HG03066 (cell line): Measurements from ENCODE around the gene GNAT1.
"Not testable (repeated sequence)": the region's sequence is repeated elsewhere in the genome, so short reads cannot be mapped to it uniquely, and the experiment has no call there.

ENCODE experiments used
- ATAC-seq: cut with Tn5 transposase; IDR thresholded peaks from one replicate; pipeline ENCODE4 v1.9.1; 2021; ENCODE audit warnings: low read depth; ENCODE audit not compliant: unreplicated experiment

Gene GNAT1

GRCh38 chr3:50201573-50202315 lies 10.3 kb downstream of the GNAT1 start:
- no peak for ATAC-seq

GRCh38 chr3:50202353-50203112 lies 11.1 kb downstream of the GNAT1 start:
- no peak for ATAC-seq

DNA sequence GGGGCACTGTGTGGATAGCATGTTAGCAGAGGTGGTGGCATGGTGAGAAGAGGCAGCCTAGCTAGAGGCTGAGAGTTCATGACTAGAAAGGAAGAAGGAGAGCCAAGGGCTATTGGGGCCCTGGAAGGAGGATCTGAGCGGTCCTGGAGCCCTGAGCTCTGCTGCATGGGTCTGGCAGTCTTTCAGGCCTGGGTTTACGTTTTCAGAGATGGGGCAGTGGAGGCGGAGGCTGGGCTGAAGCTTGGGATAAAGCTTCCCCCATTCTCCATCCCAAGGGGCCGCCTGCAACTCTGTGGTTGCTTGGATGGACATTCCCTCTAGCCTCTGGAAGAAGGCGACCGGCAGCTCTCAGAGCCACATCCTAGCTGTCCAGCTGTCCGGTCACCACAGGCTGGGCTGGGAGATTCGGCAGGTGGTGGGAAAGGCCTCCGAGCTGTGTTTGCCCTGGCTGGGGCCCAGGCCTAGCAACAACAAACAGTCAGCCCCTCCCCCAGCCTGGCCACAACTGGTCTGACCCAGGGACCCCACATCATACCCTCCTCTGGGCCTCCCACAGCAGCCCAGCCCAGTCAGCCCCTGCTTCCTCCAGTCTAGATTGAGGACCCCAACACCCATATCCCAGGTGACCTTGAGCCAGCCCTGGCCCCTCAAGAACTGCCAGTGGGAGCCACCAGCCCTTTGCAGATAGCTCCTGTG lies 11.9 kb downstream of the GNAT1 start:
- ATAC-seq, result no peak

DNA sequence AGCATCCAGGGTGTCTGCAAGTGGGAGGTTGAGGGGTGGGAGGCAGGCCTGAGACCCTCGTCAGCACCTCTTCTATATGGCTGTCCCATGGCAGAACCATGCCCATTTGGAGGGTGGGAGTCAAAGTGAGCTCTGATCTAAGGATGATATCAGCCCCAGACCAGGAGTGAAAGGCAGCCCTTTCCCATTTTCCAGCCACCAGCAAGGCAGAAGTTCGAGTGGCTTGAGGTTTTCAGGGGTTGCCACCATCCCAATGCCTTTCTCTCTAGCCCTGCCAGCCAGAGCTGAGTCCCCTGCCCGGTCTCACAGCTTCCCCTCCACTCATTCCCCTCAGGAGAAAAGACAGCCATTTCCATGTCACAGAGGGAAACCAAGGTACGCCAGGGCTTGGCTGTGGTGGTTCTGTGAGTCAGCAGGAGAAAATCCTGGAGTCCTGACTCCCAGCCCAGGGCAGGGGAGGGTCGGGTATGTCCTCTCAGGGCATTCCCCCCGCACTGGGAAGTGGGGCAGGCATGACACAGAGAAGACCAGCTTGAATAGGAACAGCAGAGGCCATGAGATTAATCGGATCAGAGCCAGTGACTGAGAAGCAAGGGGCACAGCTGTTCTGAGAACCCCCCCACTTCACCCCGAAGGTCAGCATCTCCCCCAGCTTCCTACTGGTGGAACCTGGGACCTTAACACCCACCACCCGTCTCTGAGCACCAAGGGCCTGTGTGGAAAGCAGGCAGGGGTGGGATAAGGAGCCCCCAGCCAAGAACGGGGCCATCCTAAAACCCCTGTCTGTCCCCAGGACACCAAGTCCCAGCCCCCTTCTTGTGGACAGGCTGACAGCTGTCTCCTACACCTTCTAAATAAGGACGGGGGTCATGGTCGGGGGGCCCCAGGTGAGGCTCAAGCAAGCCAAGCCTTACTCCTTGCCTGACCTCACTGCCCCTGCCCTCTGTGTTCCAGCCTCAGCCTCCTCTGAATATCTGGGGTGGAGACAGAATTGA lies 12.7 kb downstream of the GNAT1 start:
- no peak for ATAC-seq

GRCh38 chr3:50204804-50205412 lies 13.5 kb downstream of the GNAT1 start, which contains the start of gene SLC38A3:
TSS of gene SLC38A3 (plus strand) at chr3:50205271. CDS start at chr3:50214200, 8,929 bp downstream.
- ATAC-seq, result no peak

- ATAC-seq, result no peak
Measured at GRCh38 chr3:50205413-50206276, 14.2 kb downstream of the GNAT1 start.

- ATAC-seq, result no peak
Measured at GRCh38 chr3:50207359-50208042, 16.1 kb downstream of the GNAT1 start.

- no peak for ATAC-seq
Measured at GRCh38 chr3:50208677-50209344, 17.4 kb downstream of the GNAT1 start.

DNA sequence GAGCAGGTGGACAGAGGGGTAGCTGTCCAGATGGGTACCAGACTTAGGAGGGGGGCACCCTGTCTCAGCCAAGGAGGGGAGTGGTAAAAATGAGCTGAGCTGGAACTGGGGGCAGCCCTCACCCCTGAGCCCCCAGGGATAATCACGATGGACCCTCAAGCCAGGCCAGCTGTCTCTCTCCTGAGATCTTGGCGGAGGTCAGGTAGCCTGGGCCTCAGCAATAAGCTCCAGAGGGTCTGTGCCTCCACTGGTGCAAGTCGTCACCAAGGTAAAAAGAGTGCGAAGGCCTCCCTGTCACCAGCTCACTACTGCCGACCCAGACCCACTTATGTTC lies 18.7 kb downstream of the GNAT1 start:
- no peak for ATAC-seq

DNA sequence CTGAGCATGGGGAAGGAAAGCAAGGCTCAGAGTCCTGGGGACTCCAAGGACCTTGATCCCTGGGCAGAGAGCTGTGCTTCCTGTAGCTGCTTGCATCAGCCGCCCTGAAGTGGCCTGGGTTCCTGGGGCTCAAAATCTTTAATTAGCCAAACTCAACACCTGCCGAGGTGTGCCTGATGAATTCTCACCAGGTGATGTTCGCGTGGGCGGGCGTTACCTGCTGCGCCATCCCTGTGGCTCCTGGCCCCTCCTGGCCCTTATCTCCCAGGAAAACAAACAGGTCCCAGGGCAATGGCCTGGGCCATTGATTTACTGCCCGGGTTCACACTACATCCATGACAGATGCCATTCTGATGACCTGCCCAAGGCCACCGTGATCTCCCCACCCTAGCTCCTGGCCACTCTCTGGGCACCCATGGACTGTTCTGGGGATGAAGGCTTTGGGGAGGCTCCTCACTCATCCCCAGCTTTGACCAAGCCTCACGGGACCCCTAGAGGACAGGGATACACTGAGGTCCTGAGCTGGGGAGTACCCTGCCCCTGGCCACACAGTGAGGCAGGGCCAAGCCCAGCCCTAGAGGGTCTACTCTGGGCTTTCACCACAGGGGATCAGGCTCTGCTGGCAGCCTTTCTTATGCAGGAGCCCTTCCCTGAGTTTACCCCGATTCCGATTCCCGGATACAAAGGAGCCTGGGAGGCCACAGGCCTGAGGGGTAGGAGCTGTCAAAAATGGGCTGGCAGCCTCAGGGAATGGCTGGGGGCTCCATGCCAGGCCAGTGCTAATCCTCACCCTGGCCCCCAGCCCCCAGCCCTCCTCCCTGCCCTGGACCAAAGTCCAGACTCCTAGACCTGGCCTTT lies 19.3 kb downstream of the GNAT1 start:
- ATAC-seq, result no peak

DNA sequence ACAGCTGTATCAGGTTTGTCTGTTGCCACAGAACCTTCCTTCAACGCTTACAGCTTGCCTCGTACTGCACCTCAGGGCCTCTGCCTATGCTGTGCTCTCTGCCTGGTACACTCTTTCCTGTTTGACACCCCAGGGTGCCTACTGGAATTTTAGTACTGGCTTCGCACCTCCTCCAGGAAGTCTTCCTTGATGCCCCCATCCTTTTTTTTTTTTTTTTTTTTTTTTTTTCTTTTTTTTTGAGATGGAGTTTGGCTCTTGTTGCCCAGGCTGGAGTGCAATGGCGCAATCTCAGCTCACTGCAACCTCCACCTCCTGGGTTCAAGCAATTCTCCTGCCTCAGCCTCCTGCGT lies 19.9 kb downstream of the GNAT1 start:
- not testable (repeated sequence) for ATAC-seq

- ATAC-seq, result no peak
Measured at GRCh38 chr3:50211930-50212329, 20.5 kb downstream of the GNAT1 start.

- no peak for ATAC-seq
Measured at GRCh38 chr3:50212502-50212901, 21.1 kb downstream of the GNAT1 start.

DNA sequence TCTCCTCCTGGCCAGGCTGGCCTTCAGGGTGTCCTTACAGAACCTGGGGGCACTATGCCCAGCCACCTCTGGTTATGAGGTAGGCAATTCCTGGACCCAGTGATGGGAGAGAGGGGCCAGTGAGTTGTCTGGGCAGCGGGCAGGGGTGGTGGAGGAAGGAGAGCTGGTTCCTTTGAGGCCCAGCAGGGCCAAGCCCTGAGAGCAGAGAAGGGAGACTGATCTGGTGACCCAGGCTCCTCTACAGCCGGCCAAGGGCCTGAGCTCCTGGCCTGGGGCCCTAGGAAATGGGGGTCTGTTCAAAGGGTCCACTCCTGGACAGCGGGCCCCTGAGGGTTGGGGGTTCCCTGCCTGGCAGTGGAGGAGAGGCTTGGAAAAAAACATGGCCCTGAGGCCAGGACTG lies 21.6 kb downstream of the GNAT1 start:
- ATAC-seq, result no peak

DNA sequence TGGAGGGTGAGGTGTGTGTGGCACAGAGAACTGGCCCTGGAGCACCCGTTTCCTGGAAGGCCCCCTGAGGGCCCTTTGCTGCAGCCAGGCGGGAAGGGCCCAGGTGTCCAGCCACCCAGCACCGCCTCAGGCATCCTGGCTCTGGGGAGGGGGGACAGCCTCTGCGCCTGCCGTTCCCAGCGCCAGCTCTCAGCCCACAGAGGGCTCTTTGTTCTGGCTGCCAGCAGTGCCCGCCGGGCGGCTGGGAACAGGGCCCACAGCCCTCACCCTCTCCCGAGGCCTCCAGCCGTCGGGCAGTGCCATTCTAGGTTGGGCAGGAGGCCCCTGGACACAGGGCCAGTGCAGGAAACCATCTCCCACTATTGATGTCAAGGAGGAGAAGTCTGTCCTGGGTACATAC lies 22.0 kb downstream of the GNAT1 start:
- no peak for ATAC-seq

DNA sequence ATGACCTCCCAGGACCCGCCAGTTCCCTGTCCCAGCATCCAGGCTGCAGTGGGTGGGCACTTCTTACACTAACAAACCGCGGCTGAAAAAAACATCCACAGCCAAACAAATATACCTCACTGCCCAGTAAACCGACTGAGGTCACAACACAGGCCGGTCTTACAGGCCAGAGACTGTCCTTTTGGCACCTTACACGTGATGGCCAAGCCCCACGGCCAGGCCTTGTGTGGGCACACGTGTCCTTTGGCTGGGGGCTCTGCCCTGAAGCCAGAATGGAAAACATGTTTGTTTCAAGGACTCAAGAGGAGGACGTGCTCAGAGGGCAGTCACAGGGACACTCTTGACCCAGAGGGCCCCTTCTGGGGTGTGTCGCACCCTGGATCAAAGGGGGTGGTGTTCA lies 23.4 kb downstream of the GNAT1 start:
- ATAC-seq, result no peak

DNA sequence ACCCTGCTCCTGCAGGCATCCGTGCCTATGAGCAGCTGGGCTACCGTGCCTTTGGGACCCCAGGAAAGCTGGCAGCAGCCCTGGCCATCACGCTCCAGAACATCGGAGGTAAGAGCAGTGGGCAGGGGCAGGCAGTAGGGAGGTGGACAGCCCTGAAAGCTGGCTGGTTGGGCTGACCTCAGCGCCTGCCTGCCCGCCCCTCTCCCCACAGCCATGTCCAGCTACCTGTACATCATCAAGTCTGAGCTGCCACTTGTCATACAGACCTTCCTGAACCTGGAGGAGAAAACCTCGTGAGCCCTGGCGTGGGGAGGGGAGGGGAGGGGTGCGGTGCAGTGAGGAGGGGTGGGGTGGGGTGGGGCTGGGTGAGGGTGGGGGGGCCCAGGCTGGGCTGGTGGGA lies 24.1 kb downstream of the GNAT1 start:
- no peak for ATAC-seq
